ENCODE data around the gene CEBPZOS.
A peak's percentile ranks its signal among the peaks of the same experiment; 100 is the strongest.

CEBPZOS gene

DNA sequence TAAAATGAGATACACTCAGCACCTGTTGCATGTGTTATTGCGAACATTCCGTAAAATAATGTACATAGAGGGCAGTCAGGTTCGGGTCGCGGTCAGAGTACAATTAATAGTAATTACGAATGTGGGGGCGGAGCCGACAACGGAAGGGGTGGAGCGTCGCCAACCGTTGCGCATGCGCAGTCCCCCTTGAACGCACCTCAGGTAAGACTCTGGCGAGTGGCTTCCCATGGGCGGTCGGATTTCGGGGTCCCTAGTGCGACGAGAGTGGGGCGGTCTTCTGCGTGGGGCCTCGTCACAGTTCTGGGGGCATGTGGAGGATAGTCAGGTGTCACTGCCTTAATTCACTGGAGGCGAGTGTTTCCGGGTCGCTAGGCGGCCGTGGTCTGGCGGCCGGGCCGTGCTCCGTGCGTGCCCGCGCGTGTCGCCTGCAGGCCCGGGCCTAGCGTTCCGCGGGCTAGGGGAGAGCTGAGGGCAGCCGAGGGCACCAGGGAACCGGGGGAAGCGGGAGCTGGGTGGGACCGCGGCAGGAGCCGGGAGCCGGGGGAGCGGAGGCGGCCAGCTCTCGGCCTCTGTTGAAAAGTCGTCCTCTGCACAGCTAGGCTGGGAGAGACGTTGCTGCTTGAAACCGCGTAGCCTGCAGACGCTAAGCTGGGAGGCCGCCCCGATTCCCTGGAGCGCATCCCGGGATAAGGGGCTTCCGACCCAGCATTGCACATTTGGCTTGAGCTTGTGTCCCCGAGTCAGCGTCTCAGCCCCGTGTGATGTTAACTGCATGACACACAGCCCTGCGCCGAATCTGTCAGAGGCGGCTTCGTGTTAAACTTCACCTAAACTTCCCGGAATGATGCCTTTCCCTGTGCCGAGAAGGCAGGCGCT lies at the start of gene CEBPZOS:
TSS of gene CEBPZOS (plus strand) at position 177 of the 876 bp plus-strand sequence. CDS start 3,209 bp downstream, outside the sequence.
- Histone ChIP-seq H3K4me1 (peaks cover 32% of the 10 kb centered on the region), H3K36me3 (peaks cover 24% of the 10 kb centered on the region), H3K27ac (peak within 1 kb of the TSS; percentile 97), H3K9ac (peak within 1 kb of the TSS; percentile 95), H3K27me3 (no peaks in the 10 kb centered on the region), H3K9me3 (peaks cover 15% of the 10 kb centered on the region), H3K4me2 (peak within 1 kb of the TSS; percentile 93), H3K4me3 (peak within 1 kb of the TSS; percentile 86), H4K20me1 (peaks cover 8% of the 10 kb centered on the region)
- no peak for TF ChIP-seq Cebpa-rat (IDR thresholded peaks at IDR 0.05)

GRCh38 chr2:37148325-37148724 lies 48.0 kb upstream of the CEBPZOS start:
- Histone ChIP-seq H3K27ac (no peak overlapping the region), H4K20me1 (peaks cover 53% of the 10 kb centered on the region)

GRCh38 chr2:37149626-37150322 lies 46.5 kb upstream of the CEBPZOS start:
- Histone ChIP-seq H3K27ac (no peak overlapping the region), H3K4me1 (peaks cover 4% of the 10 kb centered on the region), H3K4me2 (no peak overlapping the region), H3K9ac (no peak overlapping the region), H3K27me3 (no peaks in the 10 kb centered on the region), H3K4me3 (no peak overlapping the region), H3K36me3 (peaks cover 82% of the 10 kb centered on the region), H4K20me1 (peaks cover 53% of the 10 kb centered on the region), H3K9me3 (peaks cover 28% of the 10 kb centered on the region)
- no peak for TF ChIP-seq Cebpa-rat (IDR thresholded peaks at IDR 0.05)

More at GRCh38 chr2:37148325-37148724, 48.0 kb upstream of the CEBPZOS start:
- H3K4me3 ChIP-seq: no peak overlapping the region
- TF ChIP-seq Cebpa-rat (IDR thresholded peaks at IDR 0.05): no peak
- H3K4me2 ChIP-seq: no peak overlapping the region
- H3K9me3 ChIP-seq: peaks cover 15% of the 10 kb centered on the region
- no peaks in the 10 kb centered on the region for H3K27me3 ChIP-seq
- no peak overlapping the region for H3K9ac ChIP-seq
- peaks cover 84% of the 10 kb centered on the region for H3K36me3 ChIP-seq
- no peaks in the 10 kb centered on the region for H3K4me1 ChIP-seq

- no peak overlapping the region for H3K4me2 ChIP-seq
- H3K4me3 ChIP-seq: no peak overlapping the region
- H3K9ac ChIP-seq: no peak overlapping the region
- H3K27me3 ChIP-seq: no peaks in the 10 kb centered on the region
- H3K9me3 ChIP-seq: peaks cover 28% of the 10 kb centered on the region
- H3K27ac ChIP-seq: no peak overlapping the region
- peaks cover 26% of the 10 kb centered on the region for H3K4me1 ChIP-seq
- peaks cover 58% of the 10 kb centered on the region for H4K20me1 ChIP-seq
- no peak for TF ChIP-seq Cebpa-rat (IDR thresholded peaks at IDR 0.05)
- H3K36me3 ChIP-seq: peaks cover 49% of the 10 kb centered on the region
Measured at GRCh38 chr2:37153224-37153623, 43.1 kb upstream of the CEBPZOS start.

GRCh38 chr2:37154785-37155184 lies 41.5 kb upstream of the CEBPZOS start:
- Histone ChIP-seq H3K4me2 (peak overlapping the region; percentile 83), H3K27me3 (no peaks in the 10 kb centered on the region), H4K20me1 (peaks cover 42% of the 10 kb centered on the region; the same call in 1 of the 2 replicates), H3K27ac (no peak overlapping the region), H3K9ac (no peak overlapping the region), H3K4me1 (peaks cover 26% of the 10 kb centered on the region), H3K36me3 (peaks cover 34% of the 10 kb centered on the region), H3K4me3 (no peak overlapping the region), H3K9me3 (peaks cover 28% of the 10 kb centered on the region)
- no peak for TF ChIP-seq Cebpa-rat (IDR thresholded peaks at IDR 0.05)

GRCh38 chr2:37156071-37156856 lies 40.0 kb upstream of the CEBPZOS start:
- Histone ChIP-seq H3K27me3 (no peaks in the 10 kb centered on the region), H3K4me3 (peak overlapping the region; percentile 86), H4K20me1 (peaks cover 28% of the 10 kb centered on the region; the same call in 1 of the 2 replicates), H3K36me3 (peaks cover 31% of the 10 kb centered on the region), H3K4me1 (peaks cover 26% of the 10 kb centered on the region), H3K27ac (peak overlapping the region; percentile 87), H3K9ac (peak overlapping the region; percentile 90), H3K9me3 (peaks cover 28% of the 10 kb centered on the region), H3K4me2 (peak overlapping the region; percentile 83)
- no peak for TF ChIP-seq Cebpa-rat (IDR thresholded peaks at IDR 0.05)

DNA sequence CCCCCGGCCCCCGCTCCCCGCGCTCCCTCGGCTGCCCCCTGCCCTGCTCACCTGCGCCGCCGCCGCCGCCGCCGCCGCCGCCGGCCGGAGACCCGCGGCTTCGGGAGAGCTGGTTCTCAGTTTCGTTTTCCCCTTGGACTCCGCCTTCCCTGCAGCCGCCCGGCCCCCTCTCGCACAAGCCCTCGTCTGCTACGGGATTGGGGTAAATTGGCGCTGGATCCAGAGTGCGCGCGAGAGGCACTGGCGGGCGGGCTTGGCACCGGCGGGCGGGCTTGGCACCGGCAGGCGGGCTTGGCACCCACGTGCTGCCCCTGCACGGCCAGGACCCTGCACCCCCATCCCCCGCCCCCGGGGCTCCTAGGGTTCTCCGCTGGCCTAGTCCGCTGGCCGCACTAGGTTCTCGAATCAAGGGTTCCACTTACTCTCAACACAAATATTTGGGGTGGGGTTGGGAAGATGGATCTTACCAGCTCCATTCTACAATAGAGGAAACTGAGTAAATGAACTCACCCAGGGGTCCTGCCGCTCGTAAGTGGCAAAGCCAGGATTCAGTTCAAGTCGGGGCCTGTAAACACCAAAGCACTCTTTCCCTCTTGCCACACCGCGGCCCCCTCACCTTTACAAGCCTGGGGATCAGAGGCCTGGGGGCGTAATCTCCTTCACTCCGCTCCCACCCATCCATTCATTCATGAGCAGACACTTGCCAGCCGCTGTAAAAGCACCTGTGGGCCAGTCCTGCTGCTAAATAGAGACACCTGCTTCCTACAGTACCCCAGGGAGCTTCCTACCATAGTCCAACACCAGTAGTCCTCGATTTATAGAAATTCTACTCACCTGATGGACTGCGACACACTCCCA lies 39.2 kb upstream of the CEBPZOS start, which contains the start of gene EIF2AK2:
TSS of gene EIF2AK2 (minus strand) at position 124 of the 858 bp plus-strand sequence. CDS start 9,174 bp downstream, outside the sequence.
- peaks cover 26% of the 10 kb centered on the region for H3K4me1 ChIP-seq
- H4K20me1 ChIP-seq: peaks cover 20% of the 10 kb centered on the region; the same call in 1 of the 2 replicates
- peak within 1 kb of the TSS; percentile 90 for H3K9ac ChIP-seq
- peaks cover 24% of the 10 kb centered on the region for H3K36me3 ChIP-seq
- H3K4me2 ChIP-seq: peak within 1 kb of the TSS; percentile 83
- H3K4me3 ChIP-seq: peak within 1 kb of the TSS; percentile 86
- H3K27me3 ChIP-seq: no peaks in the 10 kb centered on the region
- H3K27ac ChIP-seq: peak within 1 kb of the TSS; percentile 87
- TF ChIP-seq Cebpa-rat (IDR thresholded peaks at IDR 0.05): no peak
- peaks cover 21% of the 10 kb centered on the region for H3K9me3 ChIP-seq

- no peak for TF ChIP-seq Cebpa-rat (IDR thresholded peaks at IDR 0.05)
- Histone ChIP-seq H3K4me2 (no peak overlapping the region), H3K36me3 (no peaks in the 10 kb centered on the region), H3K27ac (no peak overlapping the region), H3K4me1 (no peaks in the 10 kb centered on the region), H3K9ac (no peak overlapping the region), H3K27me3 (no peaks in the 10 kb centered on the region), H3K9me3 (peaks cover 30% of the 10 kb centered on the region), H4K20me1 (no peaks in the 10 kb centered on the region), H3K4me3 (no peak overlapping the region)
Measured at GRCh38 chr2:37164757-37165156, 31.5 kb upstream of the CEBPZOS start.

All from BLaER1 (cell line).